ENCODE measurements around the gene KRR1.
A peak's percentile ranks its signal among the peaks of the same experiment; 100 is the strongest.

KRR1 gene

GRCh38 chr12:75511116-75512048 is at the start of gene KRR1:
Gene KRR1 (minus strand): TSS chr12:75511609. CDS start chr12:75511597, 12 bp downstream.
- peak; percentile 96 for DNase-seq

- no peak for DNase-seq
Observed at GRCh38 chr12:75560167-75560566, 48.8 kb upstream of the KRR1 start.

GRCh38 chr12:75558287-75558686 is 46.9 kb upstream of the KRR1 start:
- DNase-seq, result no peak

GRCh38 chr12:75556311-75556899 is 45.0 kb upstream of the KRR1 start:
- DNase-seq, result no peak

GRCh38 chr12:75554556-75554880 is 43.1 kb upstream of the KRR1 start:
- DNase-seq, result no peak

GRCh38 chr12:75553836-75554555 is 42.6 kb upstream of the KRR1 start:
- no peak for DNase-seq

- DNase-seq, result no peak
Observed at GRCh38 chr12:75553398-75553797, 42.0 kb upstream of the KRR1 start.

GRCh38 chr12:75551477-75551876 is 40.1 kb upstream of the KRR1 start:
- DNase-seq, result no peak

GRCh38 chr12:75550401-75551240 is 39.2 kb upstream of the KRR1 start:
- DNase-seq, result no peak

- no peak for DNase-seq
Observed at GRCh38 chr12:75549989-75550388, 38.6 kb upstream of the KRR1 start.

- DNase-seq, result no peak
Observed at GRCh38 chr12:75548879-75549278, 37.5 kb upstream of the KRR1 start.

- DNase-seq, result no peak
Observed at GRCh38 chr12:75545636-75546035, 34.2 kb upstream of the KRR1 start.

- no peak for DNase-seq
Observed at GRCh38 chr12:75543529-75543928, 32.1 kb upstream of the KRR1 start.

GRCh38 chr12:75542942-75543341 is 31.5 kb upstream of the KRR1 start:
- no peak for DNase-seq

GRCh38 chr12:75539889-75540288 is 28.5 kb upstream of the KRR1 start:
- no peak for DNase-seq

- DNase-seq, result no peak
Observed at GRCh38 chr12:75533239-75533638, 21.8 kb upstream of the KRR1 start.

- DNase-seq, result no peak
Observed at GRCh38 chr12:75529826-75530225, 18.4 kb upstream of the KRR1 start.

- no peak for DNase-seq
Observed at GRCh38 chr12:75529316-75529715, 17.9 kb upstream of the KRR1 start.

GRCh38 chr12:75528692-75529091 is 17.3 kb upstream of the KRR1 start:
- no peak for DNase-seq

GRCh38 chr12:75528272-75528671 is 16.9 kb upstream of the KRR1 start:
- no peak for DNase-seq

- DNase-seq, result peak; percentile 78
Observed at GRCh38 chr12:75526655-75527511, 15.5 kb upstream of the KRR1 start.

- DNase-seq, result no peak
Observed at GRCh38 chr12:75525263-75525662, 13.9 kb upstream of the KRR1 start.
